Fibroblast of skin of abdomen (primary cell): Measurements from ENCODE around the gene OLFML2A.

Experiments
- DNase-seq: peaks from one replicate; pipeline ENCODE4 v3.0.0-alpha.2; 2013

The OLFML2A gene

GRCh38 chr9:124855566-124855943 lies 78.6 kb downstream of the OLFML2A start:
- no peak for DNase-seq

- no peak for DNase-seq
Measured at GRCh38 chr9:124855944-124856765, 79.2 kb downstream of the OLFML2A start.

- no peak for DNase-seq
Measured at GRCh38 chr9:124857533-124858162, 80.7 kb downstream of the OLFML2A start.

GRCh38 chr9:124858330-124859046 lies 81.6 kb downstream of the OLFML2A start:
- DNase-seq: no peak

GRCh38 chr9:124859803-124860581 lies 83.1 kb downstream of the OLFML2A start:
- DNase-seq: no peak

GRCh38 chr9:124860582-124861341 lies 83.8 kb downstream of the OLFML2A start:
- DNase-seq: no peak

GRCh38 chr9:124861342-124862229 lies 84.7 kb downstream of the OLFML2A start, which contains the start of the genes ARPC5L and RPL35:
TSS of gene ARPC5L (plus strand) at chr9:124862130. CDS start at chr9:124869291, 7,161 bp downstream.
TSS of gene RPL35 (minus strand) at chr9:124861957. CDS start at chr9:124861912, 45 bp downstream.
- peak; percentile 94 for DNase-seq

GRCh38 chr9:124863371-124863871 lies 86.5 kb downstream of the OLFML2A start:
- no peak for DNase-seq
